Lower leg skin (tissue), 4 donors: ENCODE measurements around the gene ROBO1. TPM values are rescaled to one million over a fixed set of nuclear protein-coding genes. Genes with fewer than 3 reads are reported as not detected.

Source experiments
- DNase-seq, 2 donors: peaks; one replicate each; pipeline ENCODE4 v3.0.0-alpha.2; 2019; ENCODE audit warnings: low spot score in 2 of 2
- H3K4me3 ChIP-seq: fragments of 200-600 bp; sonication (generic); 2 replicates; pipeline ENCODE4 v1.5.1; 2017; ENCODE audit warnings: mild to moderate bottlenecking, low read depth; ENCODE audit not compliant: poor library complexity, severe bottlenecking
- POLR2A ChIP-seq, 2 donors: fragments of 450-650 bp; IDR thresholded peaks; one replicate each; pipeline ENCODE4 v1.6.1; 2016 to 2017; ENCODE audit warnings: antibody characterized with exemption in 2 of 2, mild to moderate bottlenecking in 1 of 2, moderate library complexity in 1 of 2
- WGBS, 2 donors: methylation state at CpG; one replicate each; pipeline ENCODE4 v1.1.5; 2018; 5-methylcytosine and 5-hydroxymethylcytosine counted together
- intact Hi-C: fragments of 100-400 bp; cut with DNase I; formaldehyde crosslinking; loops from one replicate; pipeline ENCODE4 v1.15.0; 2023; ENCODE audit warnings: low total_unique reads
- total RNA-seq, 4 donors: library from RNA; depleted of rRNA; stranded (reverse); fragments of >200 nt; gene quantifications; one replicate each; pipeline ENCODE4 v1.1.0, GENCODE V29; 2016
- TF ChIP-seq, protein P1 (sequence below), 3 donors: fragments of 450-650 bp; IDR thresholded peaks; one replicate each; pipeline ENCODE4 v1.5.1; 2016; ENCODE audit warnings: antibody characterized with exemption in 3 of 3, mild to moderate bottlenecking in 3 of 3, moderate library complexity in 2 of 3

The ROBO1 gene
- total RNA-seq, 4 donors from 2014 or later, result 26.3 to 60.0 (median 51.0) TPM

DNA sequence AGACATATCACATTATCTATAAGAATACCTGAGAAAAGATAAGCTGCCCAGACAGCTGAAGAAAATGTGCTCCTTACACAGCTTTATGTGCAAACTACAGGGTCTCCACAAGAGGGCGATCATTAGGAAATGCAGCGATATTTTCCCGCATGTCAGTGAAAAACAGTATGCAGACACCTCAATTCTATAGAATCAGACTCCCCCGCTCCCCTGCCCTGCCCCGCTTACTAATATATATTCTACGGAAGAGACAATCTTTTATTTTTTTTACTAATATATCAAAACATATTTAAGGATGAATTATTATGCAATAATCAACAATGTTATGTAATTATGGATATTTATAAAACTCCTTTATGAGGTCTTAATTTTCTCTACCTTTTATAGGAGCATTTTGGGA lies 681.3 kb downstream of the ROBO1 start:
- peak in 1 of 2 donors; percentile 20 for DNase-seq
- intact Hi-C loops, result no loop called here
- H3K4me3 ChIP-seq, result no peak overlapping the region
- TF ChIP-seq, protein P1, sequence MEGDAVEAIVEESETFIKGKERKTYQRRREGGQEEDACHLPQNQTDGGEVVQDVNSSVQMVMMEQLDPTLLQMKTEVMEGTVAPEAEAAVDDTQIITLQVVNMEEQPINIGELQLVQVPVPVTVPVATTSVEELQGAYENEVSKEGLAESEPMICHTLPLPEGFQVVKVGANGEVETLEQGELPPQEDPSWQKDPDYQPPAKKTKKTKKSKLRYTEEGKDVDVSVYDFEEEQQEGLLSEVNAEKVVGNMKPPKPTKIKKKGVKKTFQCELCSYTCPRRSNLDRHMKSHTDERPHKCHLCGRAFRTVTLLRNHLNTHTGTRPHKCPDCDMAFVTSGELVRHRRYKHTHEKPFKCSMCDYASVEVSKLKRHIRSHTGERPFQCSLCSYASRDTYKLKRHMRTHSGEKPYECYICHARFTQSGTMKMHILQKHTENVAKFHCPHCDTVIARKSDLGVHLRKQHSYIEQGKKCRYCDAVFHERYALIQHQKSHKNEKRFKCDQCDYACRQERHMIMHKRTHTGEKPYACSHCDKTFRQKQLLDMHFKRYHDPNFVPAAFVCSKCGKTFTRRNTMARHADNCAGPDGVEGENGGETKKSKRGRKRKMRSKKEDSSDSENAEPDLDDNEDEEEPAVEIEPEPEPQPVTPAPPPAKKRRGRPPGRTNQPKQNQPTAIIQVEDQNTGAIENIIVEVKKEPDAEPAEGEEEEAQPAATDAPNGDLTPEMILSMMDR (IDR thresholded peaks at IDR 0.05), result no peak
- TF ChIP-seq POLR2A (IDR thresholded peaks at IDR 0.05), result no peak
- 6 to 16% methylated on average over 6 of the region's 6 CpGs for WGBS, 2 donors

DNA sequence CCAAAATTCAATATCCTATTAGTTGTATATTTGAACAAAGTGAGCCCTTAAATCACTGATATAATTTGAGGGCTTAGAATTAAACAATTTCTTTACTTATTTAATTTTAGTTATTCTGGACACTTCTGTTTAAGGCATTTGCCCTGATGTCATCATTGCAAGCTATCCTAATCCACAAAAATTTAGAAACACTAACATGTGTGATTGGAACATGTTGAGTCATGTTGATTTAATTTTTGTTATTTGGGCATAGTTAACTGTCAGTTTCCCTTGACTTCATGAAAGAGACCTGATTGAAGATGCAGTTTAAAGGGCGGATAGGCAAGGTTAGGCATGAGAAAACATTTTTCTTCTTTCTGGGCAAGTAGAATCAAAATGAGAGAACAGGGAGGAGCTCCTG lies 682.6 kb downstream of the ROBO1 start:
- 52 to 55% methylated on average over 1 of the region's 1 CpG for WGBS, 2 donors
- DNase-seq, result no peak
- intact Hi-C loops, result no loop called here
- no peak overlapping the region for H3K4me3 ChIP-seq
- TF ChIP-seq, protein P1 (IDR thresholded peaks at IDR 0.05), result no peak
- no peak for TF ChIP-seq POLR2A (IDR thresholded peaks at IDR 0.05)

DNA sequence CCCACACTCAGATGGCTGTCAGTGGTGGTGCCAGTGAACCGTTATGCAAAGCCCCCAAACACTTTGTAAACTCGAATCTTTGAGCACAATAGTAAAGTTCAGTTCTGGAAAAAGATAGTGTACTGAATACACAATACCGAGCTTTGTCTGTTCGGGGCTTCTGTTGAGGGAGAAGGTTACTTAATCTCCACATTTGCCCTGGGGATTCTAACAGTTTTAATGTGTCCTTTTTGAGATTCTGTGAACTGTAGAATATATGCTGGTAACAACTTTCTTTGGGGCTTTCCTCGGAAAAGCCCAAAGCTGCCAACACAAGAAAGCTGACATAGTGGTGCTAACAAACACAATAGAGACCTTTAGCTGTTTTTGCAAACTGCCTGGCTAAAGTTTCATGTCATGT lies 686.5 kb downstream of the ROBO1 start:
- 67 to 71% methylated on average over 5 of the region's 5 CpGs for WGBS, 2 donors
- intact Hi-C loops, result loop anchor here (5.0 kb wide), 1 partner anchor 406 kb away; no protein-coding TSS in a partner anchor
- no peak overlapping the region for H3K4me3 ChIP-seq
- no peak for DNase-seq
- TF ChIP-seq, protein P1 (IDR thresholded peaks at IDR 0.05), result no peak
- TF ChIP-seq POLR2A (IDR thresholded peaks at IDR 0.05), result no peak

DNA sequence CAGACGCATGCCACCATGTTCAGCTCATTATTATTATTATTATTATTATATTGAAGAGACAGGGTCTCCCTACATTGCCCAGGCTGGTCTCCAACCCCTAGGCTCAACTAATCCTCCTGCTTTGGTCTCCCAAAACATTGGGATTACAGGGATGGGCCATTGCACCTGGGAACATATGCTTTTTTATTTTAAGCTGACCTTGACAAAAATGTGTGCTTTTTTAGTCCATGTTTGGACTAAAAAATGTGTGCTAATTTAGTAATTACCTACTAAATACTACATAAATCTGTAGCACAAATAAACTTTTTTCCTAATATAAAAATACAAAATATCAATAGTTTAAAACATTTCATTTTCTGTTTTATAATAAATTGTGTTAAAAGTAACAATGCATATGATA lies 693.2 kb downstream of the ROBO1 start:
- H3K4me3 ChIP-seq, result no peak overlapping the region
- TF ChIP-seq POLR2A (IDR thresholded peaks at IDR 0.05), result no peak
- TF ChIP-seq, protein P1 (IDR thresholded peaks at IDR 0.05), result no peak

DNA sequence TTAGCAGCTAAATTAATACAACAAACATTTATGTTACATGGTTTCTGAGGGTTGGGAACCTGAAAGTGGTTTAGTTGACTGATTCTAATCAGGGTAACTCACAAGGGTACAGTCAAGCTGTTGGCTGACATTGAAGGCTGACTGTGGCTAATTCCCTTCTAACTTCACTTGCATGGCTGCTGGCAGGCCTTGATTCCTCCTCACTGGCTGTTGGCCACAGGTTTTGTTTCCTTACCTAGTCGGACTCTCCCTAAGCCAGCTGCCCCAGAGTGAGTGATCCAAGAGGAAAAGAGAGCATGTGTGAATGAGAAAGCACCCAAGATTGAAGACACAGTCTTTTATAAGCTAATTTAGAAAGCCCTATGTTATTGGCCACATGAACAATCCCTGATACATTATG lies 700.1 kb downstream of the ROBO1 start:
- no peak for TF ChIP-seq POLR2A (IDR thresholded peaks at IDR 0.05)
- TF ChIP-seq, protein P1 (IDR thresholded peaks at IDR 0.05), result no peak
- DNase-seq, result no peak
- intact Hi-C loops, result no loop called here
- WGBS, 2 donors, result 65 to 71% methylated on average over 1 of the region's 1 CpG
- H3K4me3 ChIP-seq, result no peak overlapping the region

More for the DNA sequence above, 693.2 kb downstream of the ROBO1 start:
- no peak for DNase-seq
- intact Hi-C loops, result no loop called here
- WGBS, 2 donors, result 88 to 96% methylated on average over 1 of the region's 1 CpG

DNA sequence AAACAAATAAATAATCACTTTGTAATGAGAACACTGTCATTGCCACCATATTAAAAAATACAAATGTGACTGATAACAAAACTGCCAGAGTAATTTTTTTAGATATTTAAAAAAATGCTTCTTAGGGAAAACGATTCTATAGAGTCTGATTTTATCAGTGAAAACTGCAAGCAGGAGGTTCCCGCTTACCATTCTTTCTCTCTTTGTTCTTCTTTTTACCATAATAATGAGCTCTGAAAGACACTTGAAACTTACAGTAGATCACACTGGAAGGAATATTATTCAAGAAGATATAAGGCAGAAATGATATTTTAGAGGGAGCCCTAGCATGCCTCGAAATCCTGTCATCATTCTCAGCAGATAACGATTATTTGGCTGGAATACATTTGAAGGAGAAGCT lies 701.3 kb downstream of the ROBO1 start:
- no peak overlapping the region for H3K4me3 ChIP-seq
- intact Hi-C loops, result no loop called here
- DNase-seq, result no peak
- TF ChIP-seq POLR2A (IDR thresholded peaks at IDR 0.05), result no peak
- TF ChIP-seq, protein P1 (IDR thresholded peaks at IDR 0.05), result no peak
- WGBS, 2 donors, result 69 to 72% methylated on average over 4 of the region's 4 CpGs
